ENCODE data around the gene CYP11A1. TPM values are rescaled to one million over a fixed set of nuclear protein-coding genes. Genes with fewer than 3 reads are reported as not detected.

CYP11A1 gene
- polyA plus RNA-seq, 2 of the 4 experiments (the other 2 are of a cell fraction), result 0.06 TPM; not detected in 1

GRCh38 chr15:74384566-74384880 lies 17.1 kb upstream of the CYP11A1 start:
- POLR2A ChIA-PET, result no interaction called here
- ATAC-seq, result no peak
- Histone ChIP-seq H3K4me3 (no peak overlapping the region), H3K9me3 (no peaks in the 10 kb centered on the region), H3K27ac (peak overlapping the region in 1 of 2 experiments; percentile 42; a peak in 2 of 6 replicates), H3K4me2 (no peak overlapping the region), H3K4me1 (peaks cover 13% of the 10 kb centered on the region)
- CTCF ChIA-PET, result interaction anchor here (0.7 to 23.0 kb wide), 7 partner anchors 9 to 107 kb away, joined by 3 to 681 read pairs (median 3); partner anchors contain the start of gene SEMA7A
- 50% methylated on average over 3 of the region's 3 CpGs for whole genome bisulfite sequencing (ENCODE audit: missing lambda C conversion rate)
- TF ChIP-seq SREBF2 (IDR thresholded peaks at IDR 0.05) (no peak), HDAC2 (IDR thresholded peaks at IDR 0.05) (no peak), EHF (CRISPR knock-in tag; IDR thresholded peaks at IDR 0.05) (no peak), NFE2L2 (conservative IDR thresholded peaks at IDR 0.05; ENCODE audit: low read length) (no peak), FOSL2 (IDR thresholded peaks at IDR 0.05) (no peak), FOSL2 (CRISPR knock-in tag; IDR thresholded peaks at IDR 0.05) (no peak), CTCF (IDR thresholded peaks at IDR 0.05) (no peak), TP53 (CRISPR knock-in tag; IDR thresholded peaks at IDR 0.05) (no peak), HOXA7 (CRISPR knock-in tag; IDR thresholded peaks at IDR 0.05) (no peak), HMGXB4 (CRISPR knock-in tag; IDR thresholded peaks at IDR 0.05; ENCODE audit: borderline replicate concordance) (no peak), FOXS1 (CRISPR knock-in tag; IDR thresholded peaks at IDR 0.05) (no peak), HEYL (CRISPR knock-in tag; IDR thresholded peaks at IDR 0.05) (no peak), ZC3H11A (IDR thresholded peaks at IDR 0.05) (no peak), TFCP2L1 (CRISPR knock-in tag; IDR thresholded peaks at IDR 0.05) (no peak), NPAS2 (CRISPR knock-in tag; IDR thresholded peaks at IDR 0.05; ENCODE audit: borderline replicate concordance) (no peak), EP300 (IDR thresholded peaks at IDR 0.05) (no peak), KDM5A (IDR thresholded peaks at IDR 0.05) (no peak)
- no peak for DNase-seq (ENCODE audit: low read depth in 1 of 2, low spot score in 1 of 2)
- FAIRE-seq, result no peak

- peak overlapping the region in 1 of 2 experiments; percentile 42; a peak in 2 of 6 replicates for H3K27ac ChIP-seq
- peak in 1 of 2 experiments; percentile 7; a peak in 1 of 6 replicates for ATAC-seq
- H3K4me3 ChIP-seq, result no peak overlapping the region
- TF ChIP-seq KDM1A (IDR thresholded peaks at IDR 0.05; ENCODE audit: low read depth) (no peak), FOSL2 (IDR thresholded peaks at IDR 0.05) (no peak), FOSL2 (CRISPR knock-in tag; IDR thresholded peaks at IDR 0.05) (no peak), CBX2 (IDR thresholded peaks at IDR 0.05; ENCODE audit: borderline replicate concordance, low read depth) (no peak), HOXA7 (CRISPR knock-in tag; IDR thresholded peaks at IDR 0.05) (no peak), CBX8 (IDR thresholded peaks at IDR 0.05) (no peak), CEBPB (IDR thresholded peaks at IDR 0.05) (no peak), SMC3 (IDR thresholded peaks at IDR 0.05) (no peak), USF2 (IDR thresholded peaks at IDR 0.05) (no peak), JUN (IDR thresholded peaks at IDR 0.05) (no peak), POLR2A (IDR thresholded peaks at IDR 0.05; ENCODE audit: low read length) (no peak), MAZ (IDR thresholded peaks at IDR 0.05; ENCODE audit: borderline replicate concordance, low read depth, low read length) (no peak), TP53 (CRISPR knock-in tag; IDR thresholded peaks at IDR 0.05) (no peak), ELK1 (IDR thresholded peaks at IDR 0.05; ENCODE audit: low read depth, low read length) (no peak), HDAC2 (IDR thresholded peaks at IDR 0.05) (no peak)
- ChIA-PET POLR2A (no interaction called here), CTCF (interaction anchor here (0.7 to 23.0 kb wide), 6 partner anchors 9 to 108 kb away, joined by 3 to 681 read pairs (median 4); partner anchors contain the start of gene SEMA7A)
- H3K9me3 ChIP-seq, result no peaks in the 10 kb centered on the region
- H3K4me1 ChIP-seq, result peaks cover 13% of the 10 kb centered on the region
- no peak overlapping the region for H3K4me2 ChIP-seq
- peak in 1 of 2 experiments; percentile 33 for DNase-seq (ENCODE audit: low read depth in 1 of 2, low spot score in 1 of 2)
- FAIRE-seq, result no peak
- WGBS (ENCODE audit: missing lambda C conversion rate), result 62% methylated on average over 8 of the region's 8 CpGs
Observed at GRCh38 chr15:74383695-74384565, 16.5 kb upstream of the CYP11A1 start.
